Smooth muscle cell (in vitro differentiated cells): ENCODE data around the gene SPOCK2. TPM values are rescaled to one million over a fixed set of nuclear protein-coding genes. Genes with fewer than 3 reads are reported as not detected.
"Not testable (repeated sequence)": the region's sequence is repeated elsewhere in the genome, so short reads cannot be mapped to it uniquely, and the experiment has no call there.

Experiments
- DNase-seq: peaks from one replicate; lab custom pipeline; 2025; ENCODE audit not compliant: unreplicated experiment; lab: John Stamatoyannopoulos, UW
- H2AFZ ChIP-seq: fragments of 200-600 bp; sonication (generic); 2 replicates; pipeline ENCODE4 v1.6.0; 2016; ENCODE audit warnings: antibody characterized with exemption, low read depth, mild to moderate bottlenecking
- H3F3A ChIP-seq: fragments of 200-600 bp; sonication (generic); 2 replicates; pipeline ENCODE4 v1.6.0; 2017; ENCODE audit warnings: antibody characterized with exemption, low read depth
- H3K27ac ChIP-seq: fragments of 200-600 bp; sonication (generic); 2 replicates; pipeline ENCODE4 v1.5.1; 2016; ENCODE audit warnings: low read depth, mild to moderate bottlenecking
- H3K27me3 ChIP-seq: fragments of 200-600 bp; sonication (generic); 2 replicates; pipeline ENCODE4 v1.6.1; 2016; ENCODE audit warnings: low read depth, mild to moderate bottlenecking
- H3K36me3 ChIP-seq: fragments of 200-600 bp; sonication (generic); 2 replicates; pipeline ENCODE4 v1.5.1; 2016; ENCODE audit warnings: low read depth
- H3K4me1 ChIP-seq: fragments of 200-600 bp; sonication (generic); 2 replicates; pipeline ENCODE4 v1.5.1; 2016; ENCODE audit warnings: low read depth
- H3K4me2 ChIP-seq: fragments of 200-600 bp; sonication (generic); 2 replicates; pipeline ENCODE4 v1.6.0; 2016; ENCODE audit warnings: mild to moderate bottlenecking
- H3K4me3 ChIP-seq: fragments of 200-600 bp; sonication (generic); 2 replicates; pipeline ENCODE4 v1.5.1; 2016; ENCODE audit warnings: mild to moderate bottlenecking
- H3K79me2 ChIP-seq: fragments of 200-600 bp; sonication (generic); 2 replicates; pipeline ENCODE4 v1.6.0; 2016; ENCODE audit warnings: low read depth, mild to moderate bottlenecking
- H3K9ac ChIP-seq: fragments of 200-600 bp; sonication (generic); 2 replicates; pipeline ENCODE4 v1.6.0; 2016; ENCODE audit warnings: low read depth
- H3K9me3 ChIP-seq: fragments of 200-600 bp; sonication (generic); replicated peaks from 2 replicates; pipeline ENCODE4 v1.5.1; 2016; ENCODE audit warnings: low read depth
- H4K20me1 ChIP-seq: fragments of 200-600 bp; sonication (generic); 2 replicates; pipeline ENCODE4 v1.6.0; 2016; ENCODE audit warnings: low read depth
- WGBS: methylation state at CpG from one replicate; pipeline ENCODE4 v1.1.7; 2016; ENCODE audit warnings: low lambda C conversion rate; 5-methylcytosine and 5-hydroxymethylcytosine counted together
- polyA plus RNA-seq: library from polyadenylated mRNA; unstranded; fragments of >200 nt; fragmentation: Nextera tagmentation; extraction: Ambion mirVana; gene quantifications from 2 replicates; pipeline ENCODE4 v1.2.1, GENCODE V29; 2016
- total RNA-seq: library from RNA; depleted of rRNA; stranded (reverse); fragments of >200 nt; gene quantifications from 2 replicates; pipeline ENCODE4 v1.2.3, GENCODE V29; 2014
- TF ChIP-seq, protein P1 (sequence below): fragments of 200-600 bp; sonication (generic); IDR thresholded peaks from 2 replicates; pipeline ENCODE4 v1.5.1; 2017; ENCODE audit warnings: borderline replicate concordance, mild to moderate bottlenecking, antibody characterized with exemption; ENCODE audit not compliant: insufficient read depth, poor library complexity, severe bottlenecking

Gene SPOCK2, protein sequence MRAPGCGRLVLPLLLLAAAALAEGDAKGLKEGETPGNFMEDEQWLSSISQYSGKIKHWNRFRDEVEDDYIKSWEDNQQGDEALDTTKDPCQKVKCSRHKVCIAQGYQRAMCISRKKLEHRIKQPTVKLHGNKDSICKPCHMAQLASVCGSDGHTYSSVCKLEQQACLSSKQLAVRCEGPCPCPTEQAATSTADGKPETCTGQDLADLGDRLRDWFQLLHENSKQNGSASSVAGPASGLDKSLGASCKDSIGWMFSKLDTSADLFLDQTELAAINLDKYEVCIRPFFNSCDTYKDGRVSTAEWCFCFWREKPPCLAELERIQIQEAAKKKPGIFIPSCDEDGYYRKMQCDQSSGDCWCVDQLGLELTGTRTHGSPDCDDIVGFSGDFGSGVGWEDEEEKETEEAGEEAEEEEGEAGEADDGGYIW
- total RNA-seq (0.09 and 1.1 TPM in 2 replicates), polyA plus RNA-seq (0.47 TPM in 1 of 2 replicates, not detected in the other)

DNA sequence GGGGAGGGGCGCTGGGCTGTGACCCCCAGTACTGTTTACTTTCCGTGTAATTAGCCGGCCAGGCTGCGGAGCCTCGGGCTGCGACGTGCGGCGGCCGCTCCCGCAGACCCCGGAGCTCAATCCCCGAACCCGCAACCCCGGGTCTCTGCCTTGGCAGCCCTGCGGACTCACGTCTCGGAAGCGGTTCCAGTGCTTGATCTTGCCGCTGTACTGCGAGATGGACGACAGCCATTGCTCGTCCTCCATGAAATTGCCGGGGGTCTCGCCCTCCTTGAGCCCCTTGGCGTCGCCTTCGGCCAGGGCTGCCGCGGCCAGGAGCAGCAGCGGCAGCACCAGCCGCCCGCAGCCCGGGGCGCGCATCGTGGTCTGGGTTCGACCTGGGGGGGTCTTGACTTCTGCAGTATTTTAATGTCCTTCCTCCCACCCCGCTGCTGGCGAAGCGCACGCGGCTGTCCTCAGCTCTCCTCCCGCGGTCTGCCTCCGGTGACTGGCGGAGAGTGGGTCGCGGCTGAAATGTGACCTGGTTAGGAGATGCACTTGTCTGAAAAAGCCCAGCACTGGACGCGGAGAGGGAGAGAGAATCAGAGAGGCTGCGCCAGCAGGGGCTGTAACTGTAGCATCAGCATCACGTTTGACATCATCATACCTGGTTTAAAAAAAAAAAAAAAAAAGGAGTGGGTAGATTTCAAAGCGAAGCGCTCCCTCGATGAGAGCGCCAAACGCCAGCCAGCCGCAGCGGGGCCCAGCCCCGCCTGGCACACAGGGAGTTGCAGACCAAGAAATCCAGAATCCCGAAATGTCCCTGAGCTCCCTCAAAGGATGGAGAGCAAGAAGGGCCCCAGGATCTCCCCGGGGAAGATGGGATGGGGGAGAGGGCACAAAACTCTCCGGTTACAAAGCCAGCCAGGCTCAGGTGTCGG, at the start of gene SPOCK2:
SPOCK2 (minus strand) TSS at position 583 of the 920 bp plus-strand sequence; CDS start at position 360, 223 bp downstream.
- Histone ChIP-seq H3K36me3 (no peaks in the 10 kb centered on the region), H4K20me1 (no peaks in the 10 kb centered on the region), H3F3A (no peaks in the 10 kb centered on the region), H3K4me1 (peaks cover 23% of the 10 kb centered on the region), H3K9ac (no peak within 1 kb of the TSS), H3K4me2 (peak within 1 kb of the TSS; percentile 84), H3K27me3 (peaks cover 67% of the 10 kb centered on the region), H2AFZ (no peak within 1 kb of the TSS), H3K27ac (no peak within 1 kb of the TSS), H3K79me2 (no peaks in the 10 kb centered on the region), H3K4me3 (peak within 1 kb of the TSS; percentile 43), H3K9me3 (no peaks in the 10 kb centered on the region)
- no peak for DNase-seq
- TF ChIP-seq, protein P1, sequence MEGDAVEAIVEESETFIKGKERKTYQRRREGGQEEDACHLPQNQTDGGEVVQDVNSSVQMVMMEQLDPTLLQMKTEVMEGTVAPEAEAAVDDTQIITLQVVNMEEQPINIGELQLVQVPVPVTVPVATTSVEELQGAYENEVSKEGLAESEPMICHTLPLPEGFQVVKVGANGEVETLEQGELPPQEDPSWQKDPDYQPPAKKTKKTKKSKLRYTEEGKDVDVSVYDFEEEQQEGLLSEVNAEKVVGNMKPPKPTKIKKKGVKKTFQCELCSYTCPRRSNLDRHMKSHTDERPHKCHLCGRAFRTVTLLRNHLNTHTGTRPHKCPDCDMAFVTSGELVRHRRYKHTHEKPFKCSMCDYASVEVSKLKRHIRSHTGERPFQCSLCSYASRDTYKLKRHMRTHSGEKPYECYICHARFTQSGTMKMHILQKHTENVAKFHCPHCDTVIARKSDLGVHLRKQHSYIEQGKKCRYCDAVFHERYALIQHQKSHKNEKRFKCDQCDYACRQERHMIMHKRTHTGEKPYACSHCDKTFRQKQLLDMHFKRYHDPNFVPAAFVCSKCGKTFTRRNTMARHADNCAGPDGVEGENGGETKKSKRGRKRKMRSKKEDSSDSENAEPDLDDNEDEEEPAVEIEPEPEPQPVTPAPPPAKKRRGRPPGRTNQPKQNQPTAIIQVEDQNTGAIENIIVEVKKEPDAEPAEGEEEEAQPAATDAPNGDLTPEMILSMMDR, result no peak
- 9% methylated on average over 54 of the region's 65 CpGs for WGBS

DNA sequence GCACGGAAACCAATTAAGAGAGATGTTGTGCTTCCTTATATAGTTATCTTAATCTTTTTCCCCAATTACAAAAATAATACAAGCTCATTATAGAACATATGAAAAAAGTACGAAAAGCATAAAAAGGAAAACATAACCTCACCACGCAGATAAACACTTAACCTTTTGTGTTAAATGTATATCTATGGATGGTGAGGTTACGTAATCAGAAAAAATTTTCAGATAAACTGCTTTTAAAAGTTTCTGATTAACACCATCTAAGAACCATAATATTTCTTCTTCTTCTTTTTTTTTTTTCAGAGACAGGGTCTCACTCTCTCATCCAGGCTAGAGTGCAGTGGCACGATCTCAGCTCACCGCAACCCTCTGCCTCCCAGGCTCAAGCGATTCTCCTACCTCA, 49.2 kb upstream of the SPOCK2 start:
- Histone ChIP-seq H3K79me2 (no peaks in the 10 kb centered on the region), H2AFZ (no peak overlapping the region), H3K4me1 (no peaks in the 10 kb centered on the region), H3K9me3 (no peaks in the 10 kb centered on the region), H3K4me2 (no peak overlapping the region), H3F3A (no peaks in the 10 kb centered on the region), H3K36me3 (no peaks in the 10 kb centered on the region), H3K4me3 (no peak overlapping the region), H3K27ac (no peak overlapping the region), H3K27me3 (no peaks in the 10 kb centered on the region), H3K9ac (no peak overlapping the region), H4K20me1 (peaks cover 46% of the 10 kb centered on the region)
- TF ChIP-seq, protein P1, result no peak
- no peak for DNase-seq
- 98% methylated on average over 7 of the region's 7 CpGs for WGBS

DNA sequence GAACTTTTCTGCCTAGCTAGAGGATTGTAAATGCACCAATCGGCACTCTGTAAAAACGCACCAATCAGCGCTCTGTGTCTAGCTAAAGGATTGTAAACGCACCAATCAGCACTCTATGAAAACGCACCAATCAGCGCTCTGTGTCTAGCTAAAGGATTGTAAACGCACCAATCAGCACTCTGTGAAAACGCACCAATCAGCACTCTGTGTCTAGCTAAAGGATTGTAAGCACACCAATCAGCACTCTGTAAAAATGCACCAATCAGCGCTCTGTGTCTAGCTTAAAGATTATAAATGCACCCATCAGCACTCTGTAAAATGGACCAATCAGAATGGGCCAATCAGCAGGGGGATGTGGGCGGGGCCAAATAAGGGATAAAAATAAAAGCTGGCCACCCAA, 47.9 kb upstream of the SPOCK2 start:
- not testable (repeated sequence) for H3K27me3 ChIP-seq, H3K27ac ChIP-seq, H3F3A ChIP-seq, H3K4me2 ChIP-seq, H3K4me1 ChIP-seq, H2AFZ ChIP-seq, H3K9me3 ChIP-seq, H3K36me3 ChIP-seq, DNase-seq, H3K79me2 ChIP-seq, H3K4me3 ChIP-seq, H3K9ac ChIP-seq
- peaks cover 52% of the 10 kb centered on the region for H4K20me1 ChIP-seq
- WGBS, result over 99% methylated on average over 10 of the region's 10 CpGs
